K562 (cell line): ENCODE results near the gene CTDSP2. TPM values are rescaled to one million over a fixed set of nuclear protein-coding genes. Genes with fewer than 3 reads are reported as not detected.

Experiments used
- ATAC-seq: fragments of 200-7000 bp; cut with Tn5 transposase; 3 replicates; pipeline ENCODE4 v1.9.1; 2020; ENCODE audit warnings: moderate library complexity
- BruUV-seq: library from RNA; stranded (reverse); fragments of 400-500 nt; replicated peaks from 2 replicates; lab custom pipeline; 2021; lab: Mats Ljungman, UMichigan
- CTCF ChIA-PET: fragments of 300-600 bp; formaldehyde crosslinking; extraction: SDS; loops from one replicate; lab custom pipeline; 2021; ENCODE audit warnings: low intra/inter-chr PET ratio; lab: Yijun Ruan, JAX
- POLR2A ChIA-PET: fragments of 300-600, 350-650 bp; sonication (Branson Sonifier 250); formaldehyde crosslinking; extraction: SDS; loops from one replicate; lab custom pipeline; 2021; ENCODE audit warnings: antibody characterized with exemption, inconsistent platforms; lab: Yijun Ruan, JAX
- DNase-seq, 4 experiments: peaks; one replicate each; pipeline versions ENCODE4 v3.0.0 to v3.0.0-alpha.2; 2011 to 2018; ENCODE audit warnings: low spot score in 3 of 4, mixed read lengths in 3 of 4; ENCODE audit errors: extremely low read depth in 1 of 4
- FAIRE-seq: peaks from 2 replicates; lab custom pipeline; 2011; peaks lifted over from hg19 to GRCh38; lab: Jason Lieb, UNC
- H2AFZ ChIP-seq: 2 replicates; pipeline ENCODE4 v1.6.0; 2011; ENCODE audit warnings: low read depth, low read length, control low read depth, inconsistent platforms
- H3K27ac ChIP-seq: fragments of 200-600 bp; 3 replicates; pipeline ENCODE4 v1.8.0; 2011; ENCODE audit warnings: low read depth, mild to moderate bottlenecking, control low read depth, inconsistent platforms, low read length, moderate library complexity, mixed read lengths; ENCODE audit errors: extremely low read depth
- H3K27me3 ChIP-seq, 2 experiments: fragments of 300-600 bp in 1 of 2; 2 replicates in 1 of 2; 3 replicates in 1 of 2; pipeline versions ENCODE4 v1.6.0 to v1.8.0; 2011; ENCODE audit warnings: inconsistent platforms in 2 of 2, low read length in 2 of 2, mild to moderate bottlenecking in 1 of 2, mixed read lengths in 1 of 2, moderate library complexity in 1 of 2; ENCODE audit not compliant: control insufficient read depth in 2 of 2, insufficient read depth in 2 of 2
- H3K36me3 ChIP-seq: fragments of 300-600 bp; 3 replicates; pipeline ENCODE4 v1.8.0; 2011; ENCODE audit warnings: mild to moderate bottlenecking, low read length, inconsistent platforms; ENCODE audit not compliant: control insufficient read depth, insufficient read depth
- H3K4me1 ChIP-seq, 2 experiments: fragments of 200-600 bp in 1 of 2; replicated peaks in 1 of 2; 2 replicates in 1 of 2; 3 replicates in 1 of 2; pipeline versions ENCODE4 v1.5.1 to v1.8.0; 2011; ENCODE audit warnings: inconsistent platforms in 2 of 2, low read length in 2 of 2, mild to moderate bottlenecking in 1 of 2, mixed read lengths in 1 of 2, moderate library complexity in 1 of 2; ENCODE audit not compliant: control insufficient read depth in 2 of 2, insufficient read depth in 2 of 2
- H3K4me2 ChIP-seq: 2 replicates; pipeline ENCODE4 v1.6.1; 2011; ENCODE audit warnings: low read length, control low read depth, inconsistent platforms, mixed read lengths; ENCODE audit not compliant: insufficient read depth
- H3K4me3 ChIP-seq: fragments of 200-600 bp; sonication (generic), shearing (Covaris generic); 2 replicates; pipeline ENCODE4 v1.5.1; 2016; ENCODE audit warnings: control low read depth, inconsistent platforms
- H3K79me2 ChIP-seq: fragments of 200-600 bp; 3 replicates; pipeline ENCODE4 v1.8.0; 2011; ENCODE audit warnings: low read length, inconsistent platforms; ENCODE audit not compliant: control insufficient read depth, insufficient read depth
- H3K9ac ChIP-seq, 2 experiments: 2 replicates each; pipeline versions ENCODE4 v1.6.0 to v1.6.1; 2011; ENCODE audit warnings: low read depth in 2 of 2, low read length in 2 of 2, control low read depth in 1 of 2, inconsistent platforms in 1 of 2, mild to moderate bottlenecking in 1 of 2, mixed read lengths in 1 of 2; ENCODE audit not compliant: insufficient read depth in 1 of 2
- H3K9me1 ChIP-seq: one replicate; pipeline ENCODE4 v1.6.0; 2011; ENCODE audit warnings: inconsistent platforms, mild to moderate bottlenecking, low read length, moderate library complexity; ENCODE audit not compliant: control insufficient read depth, insufficient read depth
- H3K9me3 ChIP-seq: replicated peaks from 2 replicates; pipeline ENCODE4 v1.5.1; 2011; ENCODE audit warnings: low read depth, low read length, inconsistent platforms; ENCODE audit not compliant: control insufficient read depth, insufficient read depth
- H4K20me1 ChIP-seq: replicated peaks from 2 replicates; pipeline ENCODE4 v1.6.1; 2011; ENCODE audit warnings: low read length, inconsistent platforms, mixed read lengths; ENCODE audit not compliant: control insufficient read depth, insufficient read depth
- LARP7 ChIP-seq: fragments of 450-650 bp; IDR thresholded peaks from 2 replicates; pipeline ENCODE4 v1.6.1; 2016
- PREB ChIP-seq: sonication (generic); formaldehyde crosslinking; IDR thresholded peaks from 2 replicates; pipeline ENCODE4 v1.8.1; 2023; ENCODE audit warnings: mild to moderate bottlenecking, missing genetic modification reagents
- SREBF2 ChIP-seq: sonication (generic); formaldehyde crosslinking; IDR thresholded peaks from 2 replicates; pipeline ENCODE4 v1.4.0; 2020; ENCODE audit warnings: mild to moderate bottlenecking, missing genetic modification reagents
- TCF7L2 ChIP-seq: fragments of 150-350 bp; IDR thresholded peaks from 2 replicates; pipeline ENCODE4 v1.6.1; 2016; ENCODE audit warnings: low read depth, mild to moderate bottlenecking, low read length, moderate library complexity
- WGBS: fragments of 100-300 bp; shearing (Covaris generic); methylation state at CpG from one replicate; pipeline ENCODE4 v1.1.6; 2016; ENCODE audit warnings: low coverage, mixed read lengths; ENCODE audit not compliant: insufficient coverage; ENCODE audit errors: missing lambda C conversion rate; 5-methylcytosine and 5-hydroxymethylcytosine counted together
- in situ Hi-C: fragments of 300-500 bp; cut with MboI; formaldehyde crosslinking; loops from 4 replicates; pipeline ENCODE4 v1.15.0; 2018; ENCODE audit warnings: inconsistent platforms, mixed read lengths
- intact Hi-C: fragments of 100-400 bp; cut with micrococcal nuclease; formaldehyde crosslinking; loops from 2 replicates; pipeline ENCODE4 v1.14.2; 2022
- polyA plus RNA-seq, 8 experiments: library from polyadenylated mRNA; depleted of rRNA in 4 of 8; stranded (reverse) in 5 of 8; unstranded in 3 of 8; fragments of >200 nt; fragmentation: Nextera tagmentation in 2 of 8; fragmentation: Illumina TruSeq in 1 of 8; extraction: Ambion mirVana in 2 of 8; extraction: Trizol in 1 of 8; gene quantifications; 2 replicates each; pipeline versions ENCODE4 v1.2.1 to v1.2.3, GENCODE V29; 2011 to 2014; ENCODE audit warnings: inconsistent platforms in 1 of 8, missing spikeins in 1 of 8
- total RNA-seq, 7 experiments: library from RNA; depleted of rRNA in 6 of 7; stranded (reverse); fragments of >200 nt in 6 of 7; fragmentation: Illumina TruSeq in 2 of 7; extraction: Trizol in 2 of 7; gene quantifications; 2 replicates each; pipeline versions ENCODE4 v1.2.1 to v1.2.3, GENCODE V29; 2011 to 2021; ENCODE audit warnings: low replicate concordance in 1 of 7

The CTDSP2 gene
- total and polyA plus RNA-seq, 9 of the 15 experiments (the other 6 are each of a cell fraction or from before 2014, with no cell fraction given), result 20.4 to 108 (median 47.7) TPM

GRCh38 chr12:57850854-57851430, 4.4 kb upstream of the CTDSP2 start:
- Histone ChIP-seq H3K27me3 (0 out of 5 replicates have a peak, but pooled peaks cover 0 to 6% of the 10 kb centered on the region in 2 experiments), H3K4me2 (no peak overlapping the region), H3K36me3 (no peaks in the 10 kb centered on the region), H3K9ac (peak overlapping the region in 1 of 2 experiments; percentile 19; a peak in 1 of 4 replicates), H2AFZ (no peak overlapping the region), H3K79me2 (peaks cover 6% of the 10 kb centered on the region), H3K27ac (no peak overlapping the region), H4K20me1 (no peaks in the 10 kb centered on the region), H3K9me1 (no peaks in the 10 kb centered on the region), H3K4me3 (no peak overlapping the region), H3K4me1 (peaks cover 11 to 23% of the 10 kb centered on the region in 2 experiments; a peak in 4 of 5 replicates), H3K9me3 (no peaks in the 10 kb centered on the region)
- BruUV-seq, result no TSS peak
- DNase-seq (peak in 1 of 4 experiments; percentile 36), ATAC-seq (0 out of 3 replicates have a peak, but pooled peaks have one; percentile 7), FAIRE-seq (no peak)
- CTCF ChIA-PET, result no interaction called here
- WGBS, result 22% methylated on average over 6 of the region's 6 CpGs
- TF ChIP-seq SREBF2 (CRISPR knock-in tag), result no peak
- no peak for TF ChIP-seq LARP7
- TF ChIP-seq PREB (CRISPR knock-in tag), result no peak
- no peak for TF ChIP-seq TCF7L2
- in situ Hi-C loops, result no loop called here
- POLR2A ChIA-PET, result interaction anchor here (0.6 to 2.4 kb wide), 4 partner anchors 8 to 47 kb away, joined by 3 to 10 read pairs (median 4); no protein-coding TSS in a partner anchor
- intact Hi-C loops, result no loop called here
